Esophagus squamous epithelium (tissue), 4 donors: Measurements from ENCODE around the gene AIPL1.

Experiments
- CTCF ChIP-seq, 6 experiments: fragments of 450-650 bp in 4 of 6; fragments of 200-600 bp in 2 of 6; sonication (generic) in 2 of 6; IDR thresholded peaks; one replicate each; pipeline ENCODE4 v1.5.1; 2016 to 2019; ENCODE audit warnings: antibody characterized with exemption in 6 of 6, mild to moderate bottlenecking in 4 of 6, moderate library complexity in 4 of 6
- POLR2A ChIP-seq, 4 donors: fragments of 450-650 bp; IDR thresholded peaks; one replicate each; pipeline ENCODE4 v1.6.1; 2017; ENCODE audit warnings: antibody characterized with exemption in 4 of 4, mild to moderate bottlenecking in 4 of 4, moderate library complexity in 3 of 4

GRCh38 chr17:6458460-6458950 is 23.6 kb upstream of the AIPL1 start:
- TF ChIP-seq POLR2A (IDR thresholded peaks at IDR 0.05) (no peak), CTCF (IDR thresholded peaks at IDR 0.05) (no peak)
